Putamen (tissue), 1 donor: ENCODE results near the gene SPIN1.
A peak's percentile ranks its signal among the peaks of the same experiment; 100 is the strongest.

Source experiments
- DNase-seq: peaks from one replicate; pipeline ENCODE4 v3.0.0-alpha.2; 2016; ENCODE audit warnings: low spot score

Gene SPIN1

GRCh38 chr9:88388886-88389605, 802 bp downstream of the SPIN1 start:
- DNase-seq = peak; percentile 56

- DNase-seq = no peak
Measured at GRCh38 chr9:88390371-88390990, 2.2 kb downstream of the SPIN1 start.

GRCh38 chr9:88391236-88391635, 3.0 kb downstream of the SPIN1 start:
- no peak for DNase-seq

- no peak for DNase-seq
Measured at GRCh38 chr9:88391921-88392320, 3.7 kb downstream of the SPIN1 start.

- DNase-seq = no peak
Measured at GRCh38 chr9:88392549-88392948, 4.3 kb downstream of the SPIN1 start.

- DNase-seq = no peak
Measured at GRCh38 chr9:88396836-88397577, 8.8 kb downstream of the SPIN1 start.

GRCh38 chr9:88398016-88398415, 9.8 kb downstream of the SPIN1 start:
- DNase-seq = no peak

- DNase-seq = no peak
Measured at GRCh38 chr9:88399966-88400365, 11.7 kb downstream of the SPIN1 start.

- no peak for DNase-seq
Measured at GRCh38 chr9:88403340-88403739, 15.1 kb downstream of the SPIN1 start.

GRCh38 chr9:88406051-88406450, 17.8 kb downstream of the SPIN1 start:
- no peak for DNase-seq

GRCh38 chr9:88411471-88411870, 23.2 kb downstream of the SPIN1 start:
- no peak for DNase-seq

GRCh38 chr9:88414298-88414697, 26.1 kb downstream of the SPIN1 start:
- DNase-seq = no peak

- DNase-seq = no peak
Measured at GRCh38 chr9:88418025-88418424, 29.8 kb downstream of the SPIN1 start.

- peak; percentile 45 for DNase-seq
Measured at GRCh38 chr9:88418715-88419540, 30.7 kb downstream of the SPIN1 start.

- no peak for DNase-seq
Measured at GRCh38 chr9:88420227-88420626, 32.0 kb downstream of the SPIN1 start.

- DNase-seq = no peak
Measured at GRCh38 chr9:88421348-88421747, 33.1 kb downstream of the SPIN1 start.

- no peak for DNase-seq
Measured at GRCh38 chr9:88425538-88425950, 37.3 kb downstream of the SPIN1 start.

GRCh38 chr9:88426651-88427050, 38.4 kb downstream of the SPIN1 start:
- no peak for DNase-seq

GRCh38 chr9:88429595-88430430, 41.6 kb downstream of the SPIN1 start:
- no peak for DNase-seq

GRCh38 chr9:88433583-88434255, 45.5 kb downstream of the SPIN1 start:
- DNase-seq = no peak

- DNase-seq = no peak
Measured at GRCh38 chr9:88435336-88435735, 47.1 kb downstream of the SPIN1 start.
